Ovary (tissue), 3 donors: ENCODE data around the gene SEMA5B.

Experiments
- CTCF ChIP-seq, 3 donors: fragments of 450-650 bp in 2 of 3; fragments of 200-600 bp in 1 of 3; IDR thresholded peaks; one replicate each; pipeline versions ENCODE4 v1.5.1 to v1.8.0; 2016 to 2022; ENCODE audit warnings: antibody characterized with exemption in 3 of 3, mild to moderate bottlenecking in 1 of 3
- EP300 ChIP-seq: sonication (generic); formaldehyde crosslinking; IDR thresholded peaks from one replicate; pipeline ENCODE4 v1.6.1; 2017; ENCODE audit warnings: antibody characterized with exemption
- POLR2A ChIP-seq: fragments of 450-650 bp; IDR thresholded peaks from one replicate; pipeline ENCODE4 v1.6.1; 2017; ENCODE audit warnings: antibody characterized with exemption, mild to moderate bottlenecking, moderate library complexity
- donor health status: DM: no; HTN: no; CAD: no.

- no peak for TF ChIP-seq CTCF (IDR thresholded peaks at IDR 0.05)
- TF ChIP-seq POLR2A: no peak
- TF ChIP-seq EP300: no peak
Measured at GRCh38 chr3:123076112-123076495, 48.5 kb upstream of the SEMA5B start.
